GM23338 (cell line): ENCODE measurements around the gene ANKRD53.

Source experiments
- CREB1 ChIP-seq: fragments of 250-450 bp; sonication (Bioruptor Pico); IDR thresholded peaks from 2 replicates; pipeline ENCODE4 v1.5.0; 2020; ENCODE audit warnings: low read depth, mild to moderate bottlenecking, moderate library complexity
- CTCF ChIP-seq, 2 experiments: fragments of 200-600 bp in 1 of 2; sonication (generic) in 1 of 2; conservative IDR thresholded peaks; 2 replicates each; pipeline versions ENCODE4 v1.5.1 to v1.6.1; 2016 to 2017; ENCODE audit warnings: antibody characterized with exemption in 2 of 2, low read depth in 2 of 2, mild to moderate bottlenecking in 2 of 2, moderate library complexity in 1 of 2
- ETS1 ChIP-seq: IDR thresholded peaks from 2 replicates; pipeline ENCODE4 v1.6.1; 2016; ENCODE audit warnings: antibody characterized with exemption
- EZH2 ChIP-seq: fragments of 200-600 bp; sonication (generic); IDR thresholded peaks from one replicate; pipeline ENCODE4 v1.8.0; 2017; ENCODE audit warnings: antibody characterized with exemption, mild to moderate bottlenecking, low read depth; ENCODE audit not compliant: unreplicated experiment
- EZH2phosphoT487 ChIP-seq: fragments of 200-600 bp; sonication (generic); IDR thresholded peaks from one replicate; pipeline ENCODE4 v1.8.1; 2018; ENCODE audit warnings: antibody characterized with exemption; ENCODE audit not compliant: unreplicated experiment
- JUNB ChIP-seq: IDR thresholded peaks from one replicate; pipeline ENCODE4 v1.6.1; 2016; ENCODE audit warnings: antibody characterized with exemption; ENCODE audit not compliant: unreplicated experiment
- POLR2AphosphoS5 ChIP-seq: IDR thresholded peaks from 2 replicates; pipeline ENCODE4 v1.6.1; 2016; ENCODE audit warnings: antibody characterized with exemption, low read depth
- REST ChIP-seq: IDR thresholded peaks from one replicate; pipeline ENCODE4 v1.6.1; 2018; ENCODE audit warnings: antibody characterized with exemption; ENCODE audit not compliant: unreplicated experiment
- STAT1 ChIP-seq: IDR thresholded peaks from one replicate; pipeline ENCODE4 v1.6.1; 2016; ENCODE audit warnings: antibody characterized with exemption; ENCODE audit not compliant: unreplicated experiment
- ZNF331 ChIP-seq: fragments of 250-450 bp; sonication (Bioruptor Pico); IDR thresholded peaks from 2 replicates; pipeline ENCODE4 v1.5.0; 2020; ENCODE audit warnings: low read depth, mild to moderate bottlenecking, moderate library complexity

- TF ChIP-seq REST (no peak), CTCF (conservative IDR thresholded peaks at IDR 0.05; ENCODE audit: low read depth in 2 of 2) (no peak), EZH2 (no peak), POLR2AphosphoS5 (no peak), JUNB (no peak), EZH2phosphoT487 (no peak), CREB1 (no peak), ZNF331 (CRISPR knock-in tag) (no peak), ETS1 (no peak), STAT1 (no peak)
Measured at GRCh38 chr2:70981866-70982810, 3.7 kb downstream of the ANKRD53 start.
